ENCODE data around the gene VSNL1.

DNA sequence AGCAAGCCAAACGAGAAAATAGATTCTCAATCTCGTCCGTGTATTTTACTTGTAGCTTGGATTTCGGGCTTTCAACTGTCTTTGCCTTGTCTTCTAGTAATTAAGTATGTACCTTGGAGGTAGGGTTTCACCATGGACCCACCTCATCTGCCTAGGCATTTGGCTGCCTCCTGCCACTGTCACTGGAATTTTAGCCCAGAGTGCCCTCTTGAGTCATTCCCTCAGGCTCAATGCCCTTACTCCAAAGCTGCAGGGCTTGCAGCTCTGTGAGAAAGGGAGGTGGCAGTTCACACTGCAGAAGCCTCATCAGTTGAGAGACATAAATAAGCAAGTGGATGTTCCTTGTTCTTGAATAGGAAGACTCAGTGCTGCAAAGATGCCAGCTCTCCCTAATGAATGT is 89.6 kb downstream of the VSNL1 start:
- TF ChIP-seq, protein P1, sequence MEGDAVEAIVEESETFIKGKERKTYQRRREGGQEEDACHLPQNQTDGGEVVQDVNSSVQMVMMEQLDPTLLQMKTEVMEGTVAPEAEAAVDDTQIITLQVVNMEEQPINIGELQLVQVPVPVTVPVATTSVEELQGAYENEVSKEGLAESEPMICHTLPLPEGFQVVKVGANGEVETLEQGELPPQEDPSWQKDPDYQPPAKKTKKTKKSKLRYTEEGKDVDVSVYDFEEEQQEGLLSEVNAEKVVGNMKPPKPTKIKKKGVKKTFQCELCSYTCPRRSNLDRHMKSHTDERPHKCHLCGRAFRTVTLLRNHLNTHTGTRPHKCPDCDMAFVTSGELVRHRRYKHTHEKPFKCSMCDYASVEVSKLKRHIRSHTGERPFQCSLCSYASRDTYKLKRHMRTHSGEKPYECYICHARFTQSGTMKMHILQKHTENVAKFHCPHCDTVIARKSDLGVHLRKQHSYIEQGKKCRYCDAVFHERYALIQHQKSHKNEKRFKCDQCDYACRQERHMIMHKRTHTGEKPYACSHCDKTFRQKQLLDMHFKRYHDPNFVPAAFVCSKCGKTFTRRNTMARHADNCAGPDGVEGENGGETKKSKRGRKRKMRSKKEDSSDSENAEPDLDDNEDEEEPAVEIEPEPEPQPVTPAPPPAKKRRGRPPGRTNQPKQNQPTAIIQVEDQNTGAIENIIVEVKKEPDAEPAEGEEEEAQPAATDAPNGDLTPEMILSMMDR (conservative IDR thresholded peaks at IDR 0.05) = no peak
- TF ChIP-seq ZFX (IDR thresholded peaks at IDR 0.05) = no peak

All from C4-2B (cell line).